GM11168 (cell line): ENCODE results near the gene CHRNA4.

Source experiments
- in situ Hi-C: fragments of 300-500 bp; cut with MboI; formaldehyde crosslinking; loops from one replicate; pipeline ENCODE4 v1.12.0; 2022; ENCODE audit warnings: low sequenced_read_pairs; ENCODE audit not compliant: unreplicated experiment

The CHRNA4 gene

DNA sequence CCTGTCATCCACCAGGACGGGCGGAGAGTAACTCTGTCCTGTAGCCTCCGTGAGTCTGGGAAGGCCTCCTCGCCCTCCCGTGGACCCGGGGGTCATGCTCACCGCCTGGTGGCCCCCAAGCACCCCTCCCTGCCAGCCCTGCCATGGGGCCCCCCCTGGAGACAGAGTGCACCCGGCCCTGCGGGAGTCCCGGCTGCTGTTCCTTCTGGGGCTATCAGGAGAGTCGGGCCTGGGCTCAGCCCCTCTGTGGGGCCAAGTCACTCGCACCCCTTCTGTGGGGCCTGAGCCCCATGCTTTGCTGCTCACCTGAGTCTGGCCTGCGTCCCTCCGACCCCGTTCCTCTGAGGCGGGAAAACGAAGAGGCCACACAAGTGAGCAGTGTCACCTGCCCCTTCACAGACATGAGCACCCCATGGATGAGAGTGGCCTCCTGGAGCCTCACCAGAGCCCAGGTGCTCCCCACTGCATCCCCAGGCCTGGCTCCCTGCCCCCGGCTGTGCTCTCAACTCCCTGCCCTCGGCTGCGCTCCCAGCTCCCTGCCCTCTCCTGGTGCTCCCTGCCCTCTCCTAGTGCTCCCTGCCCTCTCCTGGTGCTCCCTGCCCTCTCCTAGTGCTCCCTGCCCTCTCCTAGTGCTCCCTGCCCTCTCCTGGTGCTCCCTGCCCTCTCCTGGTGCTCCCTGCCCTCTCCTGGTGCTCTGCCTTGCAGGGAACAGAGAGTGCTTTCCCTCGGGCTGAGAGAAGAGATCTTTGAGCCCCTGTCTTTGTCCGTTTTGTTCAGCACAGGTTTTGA is 4.6 kb upstream of the CHRNA4 start:
- in situ Hi-C loops: no loop called here

DNA sequence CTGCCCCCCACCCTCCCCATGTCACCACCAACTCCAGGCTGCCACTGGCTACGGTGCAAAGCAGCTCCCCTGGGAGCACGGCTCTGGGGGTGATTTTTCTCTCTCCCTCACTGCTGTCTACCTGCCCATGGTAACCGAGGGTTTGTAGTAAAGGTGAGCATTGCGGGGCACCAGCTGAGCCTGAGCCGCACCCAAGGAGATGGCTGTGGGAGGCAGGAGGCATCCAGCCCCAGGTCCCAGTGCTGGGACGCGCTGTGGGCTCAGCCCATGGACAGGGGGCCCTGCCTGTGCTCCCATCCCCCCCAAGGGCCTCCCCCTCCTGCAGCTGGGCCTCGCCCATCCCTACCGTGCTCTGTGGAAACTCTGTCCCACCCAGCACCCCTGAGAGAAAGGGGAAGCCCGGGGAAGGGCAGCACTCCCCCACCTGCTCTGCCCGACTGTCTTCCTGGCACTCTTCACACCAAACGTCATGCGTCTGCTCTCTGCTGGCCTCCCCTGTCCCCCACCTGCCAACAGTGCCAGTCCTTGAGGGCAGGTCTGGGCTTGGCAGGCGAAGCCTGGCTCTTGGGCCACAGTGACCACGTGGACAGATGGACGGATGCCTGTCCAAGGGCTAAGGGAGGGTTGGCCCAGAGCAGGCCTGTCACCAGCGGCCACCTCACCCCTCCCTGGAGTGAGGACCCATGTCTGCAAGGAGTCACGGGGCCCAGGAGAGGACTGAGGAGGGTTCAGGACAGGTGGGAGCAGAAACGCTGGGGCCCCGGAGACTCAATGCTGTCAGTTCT is 3.8 kb upstream of the CHRNA4 start:
- in situ Hi-C loops: no loop called here

DNA sequence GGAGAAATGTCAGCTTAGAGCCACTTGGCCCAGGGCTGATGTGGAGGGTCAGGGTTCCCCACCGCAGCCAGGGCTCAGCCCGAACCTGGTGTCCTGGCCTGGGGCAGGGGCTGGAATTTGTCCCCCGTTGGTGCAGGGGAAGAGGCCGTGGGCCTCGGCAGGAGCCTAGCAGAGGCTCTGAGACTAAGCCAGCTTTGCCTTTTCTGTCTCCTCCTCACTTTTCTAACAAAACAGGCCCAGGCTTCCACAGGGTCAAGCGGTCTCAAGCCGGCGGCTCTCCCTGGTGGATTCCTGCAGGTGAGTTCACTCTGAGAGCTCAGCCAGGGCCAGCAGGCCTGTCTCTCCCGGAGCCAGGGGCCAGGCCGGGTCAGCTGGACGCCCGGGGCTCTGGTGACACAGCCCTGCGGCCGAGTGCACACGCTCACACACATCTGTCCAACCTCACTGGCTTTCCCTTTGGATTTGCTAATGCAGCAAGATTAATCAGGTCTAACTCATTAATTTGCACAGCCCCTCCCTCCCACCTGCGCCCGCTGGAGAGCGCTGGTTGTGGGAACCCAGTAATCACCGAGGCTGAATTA is 2.9 kb upstream of the CHRNA4 start:
- in situ Hi-C loops: no loop called here

GRCh38 chr20:63363013-63363957 is 2.1 kb upstream of the CHRNA4 start:
- in situ Hi-C loops: no loop called here

DNA sequence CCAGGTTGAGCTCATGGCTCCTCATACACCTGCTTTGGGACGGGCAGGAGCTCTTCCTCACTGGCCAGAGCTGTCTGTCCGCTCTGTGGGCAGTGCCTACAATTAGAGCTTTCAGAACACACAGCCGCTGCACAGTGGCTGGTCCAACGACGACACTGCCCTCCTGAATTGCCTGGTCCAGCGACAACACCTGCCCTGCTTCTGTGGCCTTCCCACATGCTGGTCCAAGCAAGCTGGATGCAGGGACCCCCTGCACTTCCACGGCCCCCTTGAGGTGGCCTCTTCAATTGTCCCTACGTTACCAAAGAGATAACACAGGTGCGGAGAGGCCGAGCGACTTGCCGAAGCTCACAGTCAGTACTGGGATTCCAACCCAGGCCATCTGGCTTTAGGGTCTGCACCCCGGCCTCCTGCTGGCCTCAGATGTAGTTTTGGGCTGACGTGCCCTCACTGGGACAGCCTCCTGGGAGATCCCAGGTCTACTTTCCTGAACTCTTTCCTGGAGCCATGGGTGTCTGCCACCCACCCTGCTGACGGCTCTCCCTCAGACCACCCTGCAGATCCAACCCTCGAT is 1.4 kb upstream of the CHRNA4 start:
- in situ Hi-C loops: no loop called here

- in situ Hi-C loops: no loop called here
These were observed 628 bp upstream of the CHRNA4 start for GRCh38 chr20:63361519-63362435.

DNA sequence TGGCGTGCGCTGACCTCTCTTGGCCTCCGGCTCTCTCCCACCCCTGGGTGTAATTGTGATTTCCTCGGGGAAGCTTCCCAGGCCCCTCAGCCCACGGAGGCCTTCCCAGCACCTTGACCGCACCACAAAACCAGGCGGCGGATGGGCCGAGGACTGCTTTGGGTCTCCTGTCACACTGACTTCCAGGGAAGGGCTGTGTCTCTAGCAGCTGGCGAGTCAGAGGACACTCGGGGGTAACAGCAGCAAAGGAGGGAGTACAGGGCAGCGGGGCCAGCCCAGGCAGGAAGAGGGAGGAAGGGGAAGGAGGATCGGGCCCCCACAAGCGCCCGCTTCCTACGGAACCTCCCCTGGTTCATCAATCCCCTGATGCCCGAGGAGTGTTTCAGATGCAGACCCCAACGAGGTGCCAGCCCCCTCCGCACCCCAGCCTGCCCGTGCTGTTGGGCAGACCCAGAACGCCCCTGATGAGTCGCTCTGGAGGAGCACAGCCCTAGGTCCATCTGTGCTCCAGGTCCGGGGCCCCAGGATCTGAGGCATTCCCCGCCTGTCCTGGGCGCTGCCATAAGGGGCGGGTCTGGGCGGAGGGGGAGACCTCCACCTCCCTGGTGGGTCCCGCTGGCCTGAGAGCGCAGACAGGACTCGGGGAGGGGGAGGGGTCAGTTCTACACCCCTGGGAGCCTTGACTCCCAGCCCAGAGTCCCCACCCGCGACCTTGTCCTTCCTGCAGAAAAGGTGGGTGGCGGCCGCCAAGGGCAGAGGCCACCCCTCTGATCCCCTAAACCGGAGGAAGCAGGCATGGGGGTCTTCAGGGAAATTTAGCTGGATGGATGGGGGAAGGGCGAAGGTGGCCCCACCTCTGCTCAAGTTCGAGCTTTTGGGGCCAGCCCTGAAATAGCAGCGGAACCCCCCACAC is 956 bp downstream of the CHRNA4 start:
- in situ Hi-C loops: no loop called here

GRCh38 chr20:63359164-63359934 is 1.8 kb downstream of the CHRNA4 start:
- in situ Hi-C loops: no loop called here

DNA sequence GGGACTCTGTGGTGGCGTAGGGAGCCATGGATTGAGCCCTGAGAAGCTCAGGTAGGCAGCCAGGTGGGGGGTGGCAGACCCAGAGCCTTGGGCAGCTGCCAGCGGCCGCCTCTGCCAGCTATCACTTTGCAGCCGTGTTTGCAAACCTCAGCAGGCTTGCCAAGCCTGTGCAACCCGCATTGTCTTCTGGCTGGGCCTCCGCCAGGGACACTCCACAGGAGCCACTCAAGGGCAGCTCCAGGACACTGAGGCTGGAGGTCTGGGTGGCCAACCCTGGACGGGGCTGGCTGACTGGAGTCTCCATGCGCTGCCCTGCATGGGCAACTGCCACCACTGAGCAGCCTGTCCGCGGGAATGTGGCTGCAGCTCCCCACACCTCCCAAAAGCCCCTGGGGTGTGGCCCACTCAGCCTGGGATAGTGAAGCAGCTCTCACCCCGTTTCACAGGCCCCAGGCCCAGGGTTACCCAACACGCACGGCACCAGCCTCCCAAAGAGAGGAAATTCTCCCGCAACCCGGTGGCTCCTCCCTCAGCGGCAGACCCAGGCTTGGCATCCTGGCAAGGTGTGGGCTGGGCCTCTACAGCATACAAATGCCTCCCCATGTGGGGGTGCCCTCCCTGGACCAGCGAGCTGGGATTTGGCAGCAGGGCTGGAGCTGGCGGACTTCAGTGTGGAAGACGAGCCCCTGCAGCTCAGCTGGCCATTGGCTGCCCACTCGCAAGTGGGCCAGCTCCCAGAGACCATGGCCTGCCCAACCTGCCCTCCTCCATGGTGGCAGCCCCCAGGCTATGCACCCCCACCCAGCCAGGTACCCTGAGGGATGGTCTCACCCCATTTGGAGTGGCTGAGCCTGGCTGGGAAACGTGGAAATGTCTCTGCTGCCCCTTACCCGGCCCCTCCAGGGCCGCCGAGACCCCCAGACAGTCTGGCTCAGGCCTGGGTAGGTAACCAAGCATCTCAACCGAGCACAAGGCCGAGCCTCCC is 2.9 kb downstream of the CHRNA4 start:
- in situ Hi-C loops: no loop called here

GRCh38 chr20:63356931-63357879 is 3.9 kb downstream of the CHRNA4 start:
- in situ Hi-C loops: no loop called here

- in situ Hi-C loops: no loop called here
These were observed 4.6 kb downstream of the CHRNA4 start for GRCh38 chr20:63356511-63356910.

DNA sequence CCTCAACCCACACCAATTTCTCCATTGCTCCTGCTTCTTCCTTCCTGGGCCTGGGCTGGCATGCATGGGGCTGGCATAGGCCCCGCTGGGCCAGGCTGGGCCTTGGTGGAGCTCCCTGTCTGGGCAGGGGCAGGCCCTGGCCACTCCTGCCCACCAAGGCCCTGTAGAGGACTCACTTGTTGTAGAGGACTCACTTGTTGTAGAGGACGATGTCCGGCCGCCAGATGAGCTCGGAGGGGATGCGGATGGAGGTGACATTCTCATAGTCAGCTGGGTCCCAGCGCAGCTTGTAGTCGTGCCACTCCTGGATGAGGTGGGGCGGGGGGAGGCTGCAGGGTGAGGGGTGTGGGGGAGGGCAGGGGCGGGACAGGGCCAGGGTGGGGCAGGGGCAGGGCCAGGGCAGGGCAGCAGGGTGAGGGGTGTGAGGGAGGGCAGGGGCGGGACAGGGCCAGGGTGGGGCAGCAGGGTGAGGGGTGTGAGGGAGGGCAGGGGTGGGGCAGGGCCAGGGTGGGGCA is 5.3 kb downstream of the CHRNA4 start:
- in situ Hi-C loops: no loop called here

DNA sequence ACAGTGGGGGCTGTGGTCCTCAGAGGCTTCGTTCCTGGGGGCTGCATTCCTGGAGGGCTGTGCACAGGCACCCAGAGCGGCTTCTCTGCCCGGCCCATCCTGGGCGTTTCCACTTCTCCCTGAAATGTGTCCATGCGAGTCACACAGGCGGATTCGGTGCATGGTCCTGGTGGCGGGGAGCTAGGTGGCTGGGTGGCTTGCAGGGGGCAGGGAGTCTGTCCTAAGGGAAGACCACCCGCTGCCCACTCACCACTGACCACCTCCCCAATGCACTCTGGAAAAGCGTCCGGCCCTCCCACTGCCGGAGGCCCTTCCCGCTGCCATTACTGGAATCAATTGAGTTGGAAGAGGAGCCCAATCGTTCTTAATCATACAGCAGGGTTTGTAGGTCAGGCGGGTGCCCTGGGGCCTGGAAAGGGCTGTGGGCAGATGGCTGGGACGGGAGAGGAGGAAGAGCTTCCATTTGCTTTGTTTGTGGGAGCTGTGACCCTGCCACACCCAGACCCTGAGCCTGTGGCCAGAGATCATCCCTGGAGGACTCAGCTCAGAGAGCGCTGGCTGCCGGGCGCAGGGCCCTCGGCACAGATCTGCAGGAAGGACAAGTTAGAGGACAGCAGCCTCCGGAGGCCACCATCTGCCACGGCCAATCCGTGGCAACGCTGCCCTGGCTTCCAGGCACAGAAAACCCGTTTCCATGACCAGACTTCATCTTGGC is 6.4 kb downstream of the CHRNA4 start:
- in situ Hi-C loops: no loop called here

GRCh38 chr20:63352811-63353221 is 8.3 kb downstream of the CHRNA4 start:
- in situ Hi-C loops: no loop called here
